ENCODE results near the gene BRF1.

GRCh38 chr14:105192866-105193731, 107.7 kb downstream of the BRF1 start:
- TF ChIP-seq POLR2A (IDR thresholded peaks at IDR 0.05) (no peak), POLR2AphosphoS5 (IDR thresholded peaks at IDR 0.05) (no peak), EP300 (IDR thresholded peaks at IDR 0.05) (no peak)
- TF ChIP-seq, protein P1, sequence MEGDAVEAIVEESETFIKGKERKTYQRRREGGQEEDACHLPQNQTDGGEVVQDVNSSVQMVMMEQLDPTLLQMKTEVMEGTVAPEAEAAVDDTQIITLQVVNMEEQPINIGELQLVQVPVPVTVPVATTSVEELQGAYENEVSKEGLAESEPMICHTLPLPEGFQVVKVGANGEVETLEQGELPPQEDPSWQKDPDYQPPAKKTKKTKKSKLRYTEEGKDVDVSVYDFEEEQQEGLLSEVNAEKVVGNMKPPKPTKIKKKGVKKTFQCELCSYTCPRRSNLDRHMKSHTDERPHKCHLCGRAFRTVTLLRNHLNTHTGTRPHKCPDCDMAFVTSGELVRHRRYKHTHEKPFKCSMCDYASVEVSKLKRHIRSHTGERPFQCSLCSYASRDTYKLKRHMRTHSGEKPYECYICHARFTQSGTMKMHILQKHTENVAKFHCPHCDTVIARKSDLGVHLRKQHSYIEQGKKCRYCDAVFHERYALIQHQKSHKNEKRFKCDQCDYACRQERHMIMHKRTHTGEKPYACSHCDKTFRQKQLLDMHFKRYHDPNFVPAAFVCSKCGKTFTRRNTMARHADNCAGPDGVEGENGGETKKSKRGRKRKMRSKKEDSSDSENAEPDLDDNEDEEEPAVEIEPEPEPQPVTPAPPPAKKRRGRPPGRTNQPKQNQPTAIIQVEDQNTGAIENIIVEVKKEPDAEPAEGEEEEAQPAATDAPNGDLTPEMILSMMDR (IDR thresholded peaks at IDR 0.05) = no peak
